Stimulated activated CD8-positive, alpha-beta memory T cell treated with anti-CD3 and anti-CD28 coated beads, Interleukin-12 subunit alpha, Interleukin-12 subunit beta, amount 100 ng/mL, for 1 hour (primary cell): ENCODE data around the gene ABCA13.

ENCODE experiments used
- DNase-seq: peaks from one replicate; pipeline ENCODE4 v3.0.0-alpha.2; 2020; ENCODE audit warnings: low read depth

Gene ABCA13

GRCh38 chr7:48245751-48246472, 74.7 kb downstream of the ABCA13 start:
- no peak for DNase-seq

GRCh38 chr7:48249166-48249565, 77.9 kb downstream of the ABCA13 start:
- DNase-seq: no peak

GRCh38 chr7:48250441-48250951, 79.2 kb downstream of the ABCA13 start:
- DNase-seq: no peak

- DNase-seq: no peak
These were observed 80.5 kb downstream of the ABCA13 start for GRCh38 chr7:48251766-48252165.

GRCh38 chr7:48252995-48253394, 81.7 kb downstream of the ABCA13 start:
- DNase-seq: no peak

GRCh38 chr7:48255046-48255445, 83.8 kb downstream of the ABCA13 start:
- no peak for DNase-seq

- DNase-seq: no peak
These were observed 88.4 kb downstream of the ABCA13 start for GRCh38 chr7:48259463-48260280.

GRCh38 chr7:48261696-48262095, 90.4 kb downstream of the ABCA13 start:
- DNase-seq: no peak

- no peak for DNase-seq
These were observed 91.5 kb downstream of the ABCA13 start for GRCh38 chr7:48262606-48263310.

- no peak for DNase-seq
These were observed 92.0 kb downstream of the ABCA13 start for GRCh38 chr7:48263311-48263650.

GRCh38 chr7:48269066-48269465, 97.8 kb downstream of the ABCA13 start:
- no peak for DNase-seq

- DNase-seq: no peak
These were observed 103.4 kb downstream of the ABCA13 start for GRCh38 chr7:48274662-48275061.

GRCh38 chr7:48279420-48279819, 108.2 kb downstream of the ABCA13 start:
- DNase-seq: no peak

- DNase-seq: no peak
These were observed 108.8 kb downstream of the ABCA13 start for GRCh38 chr7:48280100-48280499.

- no peak for DNase-seq
These were observed 114.1 kb downstream of the ABCA13 start for GRCh38 chr7:48285373-48285772.

- no peak for DNase-seq
These were observed 115.6 kb downstream of the ABCA13 start for GRCh38 chr7:48286836-48287235.

- DNase-seq: no peak
These were observed 118.4 kb downstream of the ABCA13 start for GRCh38 chr7:48289656-48290055.

GRCh38 chr7:48292949-48293348, 121.7 kb downstream of the ABCA13 start:
- DNase-seq: no peak

GRCh38 chr7:48295296-48295971, 124.2 kb downstream of the ABCA13 start:
- no peak for DNase-seq

- no peak for DNase-seq
These were observed 125.7 kb downstream of the ABCA13 start for GRCh38 chr7:48296966-48297365.

- DNase-seq: no peak
These were observed 127.5 kb downstream of the ABCA13 start for GRCh38 chr7:48298779-48299178.

- DNase-seq: no peak
These were observed 128.4 kb downstream of the ABCA13 start for GRCh38 chr7:48299580-48300169.
